ENCODE data around the gene TTC23. TPM values are rescaled to one million over a fixed set of nuclear protein-coding genes. Genes with fewer than 3 reads are reported as not detected.

TTC23 gene
- total and polyA plus RNA-seq, 9 of the 15 experiments (the other 6 are each of a cell fraction or from before 2014, with no cell fraction given) = 0.41 to 4.5 (median 2.5) TPM

DNA sequence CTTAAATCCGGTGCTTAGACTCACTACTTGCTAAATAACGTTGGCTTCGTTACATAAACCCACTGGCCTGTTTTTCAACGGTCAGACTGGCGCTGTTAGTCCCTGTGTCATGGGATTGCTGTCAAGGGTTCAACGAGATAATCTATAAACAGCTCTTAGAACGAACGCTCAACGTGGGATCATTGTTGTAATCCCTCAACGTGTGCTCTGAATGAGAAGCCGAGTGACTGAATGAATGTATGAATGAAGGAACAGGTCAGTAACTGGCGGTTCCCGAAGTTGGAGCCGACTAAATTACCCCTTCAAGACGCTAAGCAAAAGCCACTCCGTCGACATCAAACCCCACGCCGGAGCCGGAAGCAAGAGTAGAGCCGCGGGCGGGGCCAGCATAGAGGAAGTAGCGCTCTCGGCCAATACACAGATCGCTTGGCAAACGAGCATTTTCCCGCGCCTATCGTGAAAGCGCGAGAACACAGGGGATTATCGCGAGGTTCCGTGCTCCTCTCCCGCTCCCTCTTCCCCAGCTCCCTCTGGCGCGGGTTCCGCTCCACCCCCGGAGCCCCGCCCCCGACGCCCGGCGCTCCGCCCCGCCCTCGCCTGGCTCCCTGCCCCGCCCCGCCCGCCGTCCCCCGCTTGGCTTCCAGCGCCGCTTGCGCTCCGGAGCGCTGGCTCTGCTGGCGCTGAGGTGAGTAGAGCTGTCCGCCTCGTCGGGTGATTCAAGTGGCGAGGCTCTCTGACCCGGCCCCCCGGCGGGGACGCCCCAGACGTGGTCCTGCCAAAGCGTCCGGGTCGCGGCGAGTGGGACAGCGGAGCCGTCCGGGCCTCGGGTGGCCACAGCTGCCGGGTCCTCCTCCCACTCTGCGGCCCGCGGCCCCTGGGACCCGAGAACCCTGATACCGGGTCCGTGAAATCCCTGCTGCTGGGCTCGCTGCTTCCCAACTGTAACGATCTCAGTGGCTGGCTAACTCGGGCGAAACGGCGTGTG, 1.8 kb upstream of the TTC23 start, which contains the start of gene LRRC28:
TSS of gene LRRC28 (plus strand) at position 625 of the 985 bp plus-strand sequence. CDS start 4,477 bp downstream, outside the sequence.
- TSS peak; percentile 96 for BruUV-seq (replicated peaks)
- Histone ChIP-seq H3K9ac (ENCODE audit: insufficient read depth in 1 of 2, low read depth in 2 of 2, low read length in 2 of 2) (peak within 1 kb of the TSS; percentile 93 to 95), H4K20me1 (replicated peaks; ENCODE audit: control insufficient read depth, insufficient read depth, low read length) (no peaks in the 10 kb centered on the region), H2AFZ (ENCODE audit: low read depth, low read length) (peak within 1 kb of the TSS; percentile 96), H3K4me3 (peak within 1 kb of the TSS; percentile 71), H3K27ac (ENCODE audit: extremely low read depth, low read depth, low read length) (peak within 1 kb of the TSS; percentile 90), H3K27me3 (ENCODE audit: control insufficient read depth in 2 of 2, insufficient read depth in 2 of 2, low read length in 2 of 2) (no peaks in the 10 kb centered on the region), H3K4me1 (replicated peaks in 1 of 2; ENCODE audit: control insufficient read depth in 2 of 2, insufficient read depth in 2 of 2, low read length in 2 of 2) (peaks cover 0 to 4% of the 10 kb centered on the region in 2 experiments; a peak in 1 of 5 replicates), H3K79me2 (ENCODE audit: control insufficient read depth, insufficient read depth, low read length) (no peaks in the 10 kb centered on the region), H3K4me2 (ENCODE audit: insufficient read depth, low read length) (peak within 1 kb of the TSS; percentile 95), H3K9me1 (ENCODE audit: control insufficient read depth, insufficient read depth, low read length) (no peaks in the 10 kb centered on the region), H3K36me3 (ENCODE audit: control insufficient read depth, insufficient read depth, low read length) (no peaks in the 10 kb centered on the region), H3K9me3 (replicated peaks; ENCODE audit: control insufficient read depth, insufficient read depth, low read depth, low read length) (no peaks in the 10 kb centered on the region)
- ChIA-PET POLR2A (interaction anchor here (0.6 to 1.3 kb wide), 11 partner anchors 9 to 1710 kb away, joined by 3 to 5 read pairs (median 3); no protein-coding TSS in a partner anchor), CTCF (ENCODE audit: low intra/inter-chr PET ratio) (no interaction called here)
- ATAC-seq (peak; percentile 99), DNase-seq (ENCODE audit: extremely low read depth in 1 of 4, low spot score in 3 of 4) (peak; percentile 96 to 98 (median 98)), FAIRE-seq (peak; percentile 95)
- WGBS (ENCODE audit: insufficient coverage, low coverage, missing lambda C conversion rate) = under 1% methylated on average over 51 of the region's 90 CpGs
- intact Hi-C loops (cut with micrococcal nuclease) (no loop called here), in situ Hi-C loops (cut with MboI) (no loop called here)
- TF ChIP-seq DIDO1 (tag; IDR thresholded peaks at IDR 0.05; ENCODE audit: low read depth) (0 out of 2 replicates have a peak, but pooled peaks have one; percentile 28), ELF2 (CRISPR knock-in tag; IDR thresholded peaks at IDR 0.05) (peak; percentile 89), CBX3 (IDR thresholded peaks at IDR 0.05; ENCODE audit: borderline replicate concordance in 1 of 2, low read length in 2 of 2) (no peak), SIRT6 (IDR thresholded peaks at IDR 0.05; ENCODE audit: low read depth, low read length) (no peak), HMGN3 (IDR thresholded peaks at IDR 0.05; ENCODE audit: borderline replicate concordance, extremely low read depth, insufficient read length, low read depth, low read length) (peak; percentile 74), RUNX1 (IDR thresholded peaks at IDR 0.05; ENCODE audit: low read depth) (no peak), ELF1 (tag; IDR thresholded peaks at IDR 0.05) (peak; percentile 96), TRIM24 (IDR thresholded peaks at IDR 0.05) (no peak)
- TF ChIP-seq, protein P1, sequence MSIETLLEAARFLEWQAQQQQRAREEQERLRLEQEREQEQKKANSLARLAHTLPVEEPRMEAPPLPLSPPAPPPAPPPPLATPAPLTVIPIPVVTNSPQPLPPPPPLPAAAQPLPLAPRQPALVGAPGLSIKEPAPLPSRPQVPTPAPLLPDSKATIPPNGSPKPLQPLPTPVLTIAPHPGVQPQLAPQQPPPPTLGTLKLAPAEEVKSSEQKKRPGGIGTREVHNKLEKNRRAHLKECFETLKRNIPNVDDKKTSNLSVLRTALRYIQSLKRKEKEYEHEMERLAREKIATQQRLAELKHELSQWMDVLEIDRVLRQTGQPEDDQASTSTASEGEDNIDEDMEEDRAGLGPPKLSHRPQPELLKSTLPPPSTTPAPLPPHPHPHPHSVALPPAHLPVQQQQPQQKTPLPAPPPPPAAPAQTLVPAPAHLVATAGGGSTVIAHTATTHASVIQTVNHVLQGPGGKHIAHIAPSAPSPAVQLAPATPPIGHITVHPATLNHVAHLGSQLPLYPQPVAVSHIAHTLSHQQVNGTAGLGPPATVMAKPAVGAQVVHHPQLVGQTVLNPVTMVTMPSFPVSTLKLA (conservative IDR thresholded peaks at IDR 0.05) = peak in 1 of 2 experiments; percentile 56; a peak in 1 of 4 replicates
- TF ChIP-seq, protein P2, sequence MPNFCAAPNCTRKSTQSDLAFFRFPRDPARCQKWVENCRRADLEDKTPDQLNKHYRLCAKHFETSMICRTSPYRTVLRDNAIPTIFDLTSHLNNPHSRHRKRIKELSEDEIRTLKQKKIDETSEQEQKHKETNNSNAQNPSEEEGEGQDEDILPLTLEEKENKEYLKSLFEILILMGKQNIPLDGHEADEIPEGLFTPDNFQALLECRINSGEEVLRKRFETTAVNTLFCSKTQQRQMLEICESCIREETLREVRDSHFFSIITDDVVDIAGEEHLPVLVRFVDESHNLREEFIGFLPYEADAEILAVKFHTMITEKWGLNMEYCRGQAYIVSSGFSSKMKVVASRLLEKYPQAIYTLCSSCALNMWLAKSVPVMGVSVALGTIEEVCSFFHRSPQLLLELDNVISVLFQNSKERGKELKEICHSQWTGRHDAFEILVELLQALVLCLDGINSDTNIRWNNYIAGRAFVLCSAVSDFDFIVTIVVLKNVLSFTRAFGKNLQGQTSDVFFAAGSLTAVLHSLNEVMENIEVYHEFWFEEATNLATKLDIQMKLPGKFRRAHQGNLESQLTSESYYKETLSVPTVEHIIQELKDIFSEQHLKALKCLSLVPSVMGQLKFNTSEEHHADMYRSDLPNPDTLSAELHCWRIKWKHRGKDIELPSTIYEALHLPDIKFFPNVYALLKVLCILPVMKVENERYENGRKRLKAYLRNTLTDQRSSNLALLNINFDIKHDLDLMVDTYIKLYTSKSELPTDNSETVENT (CRISPR knock-in tag; IDR thresholded peaks at IDR 0.05) = no peak

Measured in K562 (cell line).